Mucosa of descending colon (tissue), 3 donors: Measurements from ENCODE around the gene ALPG. TPM values are rescaled to one million over a fixed set of nuclear protein-coding genes. Genes with fewer than 3 reads are reported as not detected.
"Not testable (repeated sequence)": the region's sequence is repeated elsewhere in the genome, so short reads cannot be mapped to it uniquely, and the experiment has no call there.

Experiments
- ATAC-seq: fragments of 200-7000 bp; cut with Tn5 transposase; one replicate; pipeline ENCODE4 v1.9.1; 2020; ENCODE audit warnings: mild to moderate bottlenecking, moderate library complexity
- DNase-seq, 3 donors: peaks; one replicate each; pipeline ENCODE4 v3.0.0-alpha.2; 2020
- H3K36me3 ChIP-seq: fragments of 200-600 bp; one replicate; pipeline ENCODE4 v1.8.0; 2021; ENCODE audit warnings: low read depth, mild to moderate bottlenecking
- H3K4me1 ChIP-seq: fragments of 200-600 bp; one replicate; pipeline ENCODE4 v1.8.0; 2021; ENCODE audit warnings: low read depth, mild to moderate bottlenecking
- H3K4me3 ChIP-seq: fragments of 200-600 bp; one replicate; pipeline ENCODE4 v1.8.0; 2021; ENCODE audit warnings: mild to moderate bottlenecking
- H3K9me3 ChIP-seq: fragments of 200-600 bp; one replicate; pipeline ENCODE4 v1.8.0; 2021; ENCODE audit warnings: mild to moderate bottlenecking
- CTCF ChIP-seq: fragments of 200-600 bp; IDR thresholded peaks from one replicate; pipeline ENCODE4 v1.8.0; 2022; ENCODE audit warnings: antibody characterized with exemption, mild to moderate bottlenecking
- intact Hi-C, 2 donors: fragments of 100-400 bp; cut with DNase I in 1 of 2; cut with micrococcal nuclease in 1 of 2; formaldehyde crosslinking; loops; one replicate each; pipeline versions ENCODE4 v1.11.0 to v1.11.1; 2022; cut with DNase I, micrococcal nuclease
- total RNA-seq, 3 donors: library from RNA; stranded (reverse); fragmentation: NEBNext Ultra II Directional in 2 of 3; extraction: Animal tissue kit (Norgen Biotek cat#: 25700) in 2 of 3; gene quantifications; one replicate each; pipeline versions ENCODE4 v1.2.1 to v1.2.4, GENCODE V29; 2021 to 2023
- donor health status: DM: no; HTN: no; CAD: no; lungs with moderate emphysema.
- donor health status: DM: no; HTN: no; CAD: no.
- donor health status: DM: no; HTN: yes; CAD: no.

ALPG gene
- total RNA-seq, 3 donors from 2014 or later: 0.54 to 8.1 (median 0.61) TPM

DNA sequence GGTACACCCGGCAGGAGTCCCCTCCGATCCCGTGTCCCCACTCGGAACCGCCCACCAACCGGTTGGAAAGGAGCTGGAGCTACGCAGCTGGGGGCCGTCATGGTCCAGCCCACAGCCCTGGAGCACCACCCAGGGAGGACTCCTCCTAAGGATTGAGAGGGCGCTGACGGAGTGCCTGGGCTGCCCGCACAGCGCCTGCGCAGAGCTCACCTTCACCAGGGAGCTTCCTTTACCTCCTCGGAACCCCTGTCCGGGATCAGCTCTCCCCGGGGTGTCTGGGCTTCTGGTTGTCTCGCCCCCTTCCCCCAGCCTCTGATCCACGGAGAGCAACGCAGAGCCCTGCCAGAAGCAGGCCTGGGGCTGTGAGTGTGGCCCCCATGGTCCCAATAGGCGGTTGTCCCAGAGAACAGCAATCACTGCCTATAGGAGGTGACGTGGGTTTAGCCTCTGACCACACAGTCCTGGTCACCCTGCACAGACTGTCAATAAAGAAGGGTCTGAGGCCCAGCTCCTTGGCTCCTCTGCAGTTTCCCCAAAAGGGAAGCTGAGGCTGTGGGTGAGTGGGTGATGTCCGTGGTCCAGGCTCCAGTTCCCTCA lies 14.6 kb downstream of the ALPG start:
- DNase-seq (no peak), ATAC-seq (peak; percentile 10)
- no peak for TF ChIP-seq CTCF
- Histone ChIP-seq H3K4me1 (peaks cover 18% of the 10 kb centered on the region), H3K36me3 (no peaks in the 10 kb centered on the region), H3K4me3 (no peak overlapping the region), H3K9me3 (no peaks in the 10 kb centered on the region)
- intact Hi-C loops: no loop called here

GRCh38 chr2:232422051-232422450 lies 15.4 kb downstream of the ALPG start:
- H3K4me1 ChIP-seq: peaks cover 18% of the 10 kb centered on the region
- H3K9me3 ChIP-seq: no peaks in the 10 kb centered on the region
- no peak for ATAC-seq
- intact Hi-C loops: no loop called here
- no peaks in the 10 kb centered on the region for H3K36me3 ChIP-seq
- no peak overlapping the region for H3K4me3 ChIP-seq
- no peak for DNase-seq
- TF ChIP-seq CTCF: no peak

DNA sequence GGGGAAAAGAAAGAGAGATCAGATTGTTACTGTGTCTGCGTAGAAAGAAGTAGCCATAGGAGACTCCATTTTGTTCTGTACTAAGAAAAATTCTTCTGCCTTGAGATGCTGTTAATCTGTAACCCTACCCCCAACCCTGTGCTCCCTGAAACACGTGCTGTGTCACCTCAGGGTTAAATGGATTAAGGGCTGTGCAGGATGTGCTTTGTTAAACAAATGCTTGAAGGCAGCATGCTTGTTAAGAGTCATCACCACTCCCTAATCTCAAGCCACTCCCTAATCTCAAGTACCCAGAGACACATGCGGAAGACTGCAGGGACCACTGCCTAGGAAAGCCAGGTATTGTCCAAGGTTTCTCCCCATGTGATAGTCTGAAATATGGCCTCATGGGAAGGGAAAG lies 16.4 kb downstream of the ALPG start:
- H3K4me3 ChIP-seq, ATAC-seq, intact Hi-C loops, DNase-seq, H3K9me3 ChIP-seq, H3K36me3 ChIP-seq: not testable (repeated sequence)
- H3K4me1 ChIP-seq: peaks cover 18% of the 10 kb centered on the region

GRCh38 chr2:232423407-232423806 lies 16.8 kb downstream of the ALPG start:
- DNase-seq, H3K36me3 ChIP-seq, ATAC-seq, intact Hi-C loops, H3K9me3 ChIP-seq, H3K4me3 ChIP-seq: not testable (repeated sequence)
- peaks cover 18% of the 10 kb centered on the region for H3K4me1 ChIP-seq

- no peak for TF ChIP-seq CTCF
- H3K36me3 ChIP-seq: no peaks in the 10 kb centered on the region
- no peaks in the 10 kb centered on the region for H3K9me3 ChIP-seq
- H3K4me3 ChIP-seq: no peak overlapping the region
- no peak for DNase-seq
- H3K4me1 ChIP-seq: no peaks in the 10 kb centered on the region
- intact Hi-C loops: loop anchor here in 1 of 2 donors (10.0 kb wide), 1 partner anchor 507 kb away; the partner anchor contains the start of gene NPPC
- ATAC-seq: no peak
Measured at GRCh38 chr2:232431705-232432590, 25.3 kb downstream of the ALPG start.

DNA sequence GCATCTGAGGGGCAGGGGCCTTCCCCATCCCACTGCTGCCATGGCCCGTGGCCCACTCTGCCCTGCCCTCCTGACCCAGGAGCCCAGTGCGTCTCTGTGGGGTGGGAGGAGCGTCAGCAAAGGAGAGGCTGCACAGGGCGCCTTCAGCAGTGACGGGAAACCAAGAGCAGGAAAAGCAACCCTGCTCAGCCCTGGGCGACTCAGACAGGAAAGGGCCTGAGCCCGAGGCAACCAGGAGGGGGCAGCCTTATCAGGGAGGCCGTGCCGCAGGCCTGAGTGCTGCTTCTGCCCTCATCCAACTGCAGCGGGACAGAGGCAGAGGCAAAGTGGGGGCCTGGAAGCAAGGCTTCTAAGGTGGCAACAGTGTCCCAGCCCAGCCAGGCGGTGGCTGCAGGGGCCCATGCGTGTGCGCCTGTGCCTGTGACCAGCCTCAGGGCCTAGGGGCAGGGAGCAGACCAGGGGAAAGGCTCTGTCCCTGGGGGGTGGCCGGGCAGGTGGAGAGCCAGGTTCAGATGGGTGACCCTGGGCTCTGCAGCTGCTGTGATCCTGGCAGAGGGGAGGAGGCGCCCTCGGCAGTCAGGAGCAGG lies 26.0 kb downstream of the ALPG start:
- intact Hi-C loops: loop anchor here in 1 of 2 donors (10.0 kb wide), 1 partner anchor 508 kb away; the partner anchor contains the start of gene NPPC
- Histone ChIP-seq H3K9me3 (no peaks in the 10 kb centered on the region), H3K4me1 (no peaks in the 10 kb centered on the region), H3K4me3 (no peak overlapping the region), H3K36me3 (no peaks in the 10 kb centered on the region)
- TF ChIP-seq CTCF: no peak
- no peak for DNase-seq
- ATAC-seq: peak; percentile 65

DNA sequence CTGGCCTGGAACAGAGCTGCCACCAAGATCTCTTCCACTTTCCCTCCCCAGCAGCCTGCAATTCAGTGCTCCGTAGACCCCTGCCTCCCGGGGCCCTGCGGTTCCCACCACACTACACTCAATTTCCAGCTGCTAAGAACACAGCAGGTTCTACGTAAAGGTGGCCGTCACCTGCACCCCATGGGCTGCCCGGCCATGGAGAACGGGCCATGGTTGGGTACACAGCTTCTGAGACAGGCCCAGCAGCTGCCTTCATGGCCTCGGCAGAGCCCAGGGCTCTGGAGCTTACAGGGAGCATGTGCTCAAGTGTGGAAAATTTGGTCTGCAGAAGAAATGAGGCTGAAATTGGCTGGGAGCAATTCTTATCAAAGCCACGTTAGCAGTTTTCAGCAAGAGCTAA lies 27.0 kb downstream of the ALPG start:
- intact Hi-C loops: loop anchor here in 1 of 2 donors (10.0 kb wide), 1 partner anchor 509 kb away; the partner anchor contains the start of gene NPPC
- H3K4me1 ChIP-seq, ATAC-seq, H3K4me3 ChIP-seq, DNase-seq, H3K36me3 ChIP-seq, H3K9me3 ChIP-seq: not testable (repeated sequence)
